Kidney epithelial cell (primary cell): ENCODE data around the gene DPYSL4. TPM values are rescaled to one million over a fixed set of nuclear protein-coding genes. Genes with fewer than 3 reads are reported as not detected.

Experiments used
- DNase-seq: peaks from one replicate; pipeline ENCODE4 v3.0.0-alpha.2; 2010; ENCODE audit warnings: low read depth
- H3K27me3 ChIP-seq: 2 replicates; pipeline ENCODE4 v1.6.0; 2011; ENCODE audit warnings: low read length; ENCODE audit not compliant: control insufficient read depth, insufficient read depth
- H3K36me3 ChIP-seq: 2 replicates; pipeline ENCODE4 v1.5.1; 2011; ENCODE audit warnings: low read length; ENCODE audit not compliant: control insufficient read depth, insufficient read depth
- H3K4me3 ChIP-seq: 2 replicates; pipeline ENCODE4 v1.5.1; 2011; ENCODE audit warnings: low read depth, mild to moderate bottlenecking, control low read depth, low read length
- total RNA-seq: library from RNA; depleted of rRNA; stranded (reverse); fragments of >200 nt; gene quantifications from 2 replicates; pipeline ENCODE4 v1.2.3, GENCODE V29; 2015
- TF ChIP-seq, protein P1 (sequence below): IDR thresholded peaks from 2 replicates; pipeline ENCODE4 v1.5.1; 2011; ENCODE audit warnings: mild to moderate bottlenecking, moderate library complexity, low read length, control low read depth, inconsistent platforms; ENCODE audit not compliant: insufficient read depth, poor library complexity, severe bottlenecking

DPYSL4 gene
- total RNA-seq, 1 donor from 2014 or later = 15.3 TPM

DNA sequence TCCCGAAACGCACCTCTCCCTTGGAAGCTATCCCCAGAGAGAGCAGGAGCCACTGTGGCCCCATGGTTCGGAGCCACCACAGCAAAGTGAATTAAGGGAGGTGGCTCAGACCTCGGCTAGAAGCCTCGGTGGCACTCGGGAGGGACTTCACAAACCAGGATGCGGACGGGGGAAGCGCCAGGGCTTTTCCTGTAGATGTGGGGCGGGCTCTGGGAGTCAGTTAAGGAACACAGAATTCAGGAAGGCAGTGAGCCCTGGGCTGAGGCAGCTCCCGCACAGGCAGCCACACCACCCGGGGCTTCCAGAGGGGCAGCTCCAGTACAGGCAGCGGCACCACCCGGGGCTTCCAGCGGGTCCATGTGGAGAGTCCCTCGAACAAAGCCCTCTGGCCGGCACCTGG is 42.7 kb upstream of the DPYSL4 start:
- H3K36me3 ChIP-seq = no peaks in the 10 kb centered on the region
- H3K4me3 ChIP-seq = no peak overlapping the region
- H3K27me3 ChIP-seq = peaks cover 2% of the 10 kb centered on the region
- DNase-seq = no peak
- TF ChIP-seq, protein P1, sequence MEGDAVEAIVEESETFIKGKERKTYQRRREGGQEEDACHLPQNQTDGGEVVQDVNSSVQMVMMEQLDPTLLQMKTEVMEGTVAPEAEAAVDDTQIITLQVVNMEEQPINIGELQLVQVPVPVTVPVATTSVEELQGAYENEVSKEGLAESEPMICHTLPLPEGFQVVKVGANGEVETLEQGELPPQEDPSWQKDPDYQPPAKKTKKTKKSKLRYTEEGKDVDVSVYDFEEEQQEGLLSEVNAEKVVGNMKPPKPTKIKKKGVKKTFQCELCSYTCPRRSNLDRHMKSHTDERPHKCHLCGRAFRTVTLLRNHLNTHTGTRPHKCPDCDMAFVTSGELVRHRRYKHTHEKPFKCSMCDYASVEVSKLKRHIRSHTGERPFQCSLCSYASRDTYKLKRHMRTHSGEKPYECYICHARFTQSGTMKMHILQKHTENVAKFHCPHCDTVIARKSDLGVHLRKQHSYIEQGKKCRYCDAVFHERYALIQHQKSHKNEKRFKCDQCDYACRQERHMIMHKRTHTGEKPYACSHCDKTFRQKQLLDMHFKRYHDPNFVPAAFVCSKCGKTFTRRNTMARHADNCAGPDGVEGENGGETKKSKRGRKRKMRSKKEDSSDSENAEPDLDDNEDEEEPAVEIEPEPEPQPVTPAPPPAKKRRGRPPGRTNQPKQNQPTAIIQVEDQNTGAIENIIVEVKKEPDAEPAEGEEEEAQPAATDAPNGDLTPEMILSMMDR = no peak

DNA sequence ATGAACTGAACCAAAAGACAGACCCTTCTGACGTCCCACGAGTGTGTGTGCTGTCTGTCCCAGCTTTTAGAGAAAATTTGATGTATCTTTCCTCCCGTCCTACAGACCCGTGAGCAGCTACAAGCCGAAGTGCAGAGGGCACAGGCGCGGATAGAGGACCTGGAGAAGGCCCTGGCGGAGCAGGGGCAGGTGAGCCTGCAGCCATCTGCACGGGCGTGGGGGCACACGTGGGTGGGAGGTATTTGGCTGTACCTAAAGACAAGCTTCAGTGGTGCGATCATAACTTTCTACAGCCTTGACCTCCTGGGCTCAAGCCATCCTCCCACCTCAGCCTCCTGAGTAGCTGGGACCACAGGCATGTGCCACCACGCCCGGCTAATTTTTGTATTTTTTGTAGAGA is 41.7 kb upstream of the DPYSL4 start:
- DNase-seq = no peak

DNA sequence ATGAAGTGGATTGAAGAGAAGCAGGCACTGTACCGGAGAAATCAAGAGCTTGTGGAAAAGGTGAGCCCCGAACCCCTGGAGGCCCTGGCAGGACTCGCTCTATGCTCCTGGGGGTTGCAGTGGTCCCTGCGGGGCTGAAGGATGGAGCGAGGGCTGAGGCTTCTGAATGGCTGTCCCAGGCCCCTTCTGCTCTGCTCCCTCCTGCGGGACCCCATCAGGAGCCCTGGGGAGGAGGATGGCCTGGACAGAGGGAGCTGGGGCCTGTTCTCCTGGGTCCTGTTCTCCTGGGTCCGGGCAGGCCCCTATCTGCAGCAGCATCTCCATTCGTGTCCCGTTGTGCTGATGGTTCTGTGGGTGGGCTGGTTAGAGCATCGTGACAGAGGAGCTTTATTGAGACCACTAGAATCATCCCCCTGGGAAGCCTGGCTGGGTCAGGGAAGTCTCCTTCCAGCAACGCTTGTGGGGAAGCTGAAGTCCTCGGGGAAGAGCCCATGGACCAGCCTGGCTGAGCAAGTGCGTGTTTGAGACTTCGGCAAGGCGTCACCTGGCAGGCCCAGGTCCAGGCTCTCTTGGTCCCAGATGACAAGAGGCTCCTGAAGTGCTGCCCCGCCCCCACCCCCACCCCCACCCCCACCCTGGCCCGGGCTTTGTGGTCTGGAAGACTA is 41.1 kb upstream of the DPYSL4 start:
- TF ChIP-seq, protein P1 = no peak
- no peak for DNase-seq
- no peak overlapping the region for H3K4me3 ChIP-seq

More for the DNA sequence above, 41.7 kb upstream of the DPYSL4 start:
- TF ChIP-seq, protein P1 = no peak
- Histone ChIP-seq H3K27me3 (peaks cover 2% of the 10 kb centered on the region), H3K4me3 (no peak overlapping the region), H3K36me3 (no peaks in the 10 kb centered on the region)

DNA sequence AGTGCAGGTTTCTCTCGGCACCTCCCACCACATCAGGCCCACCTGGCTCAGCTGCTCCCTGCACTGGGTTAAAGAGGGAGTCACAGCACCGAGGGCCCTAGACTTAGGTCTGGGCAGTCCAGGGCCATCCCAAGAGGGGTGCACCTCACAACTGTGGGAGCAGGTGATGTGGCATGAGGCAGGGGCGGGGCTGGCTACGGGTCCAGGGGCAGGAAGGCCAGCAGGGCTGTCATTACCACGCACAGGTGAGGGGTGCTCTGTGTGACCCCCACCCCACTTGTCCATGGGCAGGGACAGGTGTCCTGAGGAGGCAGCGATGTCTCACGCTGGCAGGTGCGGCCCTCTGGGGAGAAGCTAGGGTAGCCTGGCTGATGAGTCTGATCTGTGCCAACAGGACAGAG is 40.5 kb upstream of the DPYSL4 start:
- peaks cover 2% of the 10 kb centered on the region for H3K27me3 ChIP-seq
- H3K4me3 ChIP-seq = no peak overlapping the region
- TF ChIP-seq, protein P1 = no peak
- no peak for DNase-seq
- H3K36me3 ChIP-seq = no peaks in the 10 kb centered on the region

More for the DNA sequence above, 41.1 kb upstream of the DPYSL4 start:
- H3K27me3 ChIP-seq = peaks cover 2% of the 10 kb centered on the region
- no peaks in the 10 kb centered on the region for H3K36me3 ChIP-seq

DNA sequence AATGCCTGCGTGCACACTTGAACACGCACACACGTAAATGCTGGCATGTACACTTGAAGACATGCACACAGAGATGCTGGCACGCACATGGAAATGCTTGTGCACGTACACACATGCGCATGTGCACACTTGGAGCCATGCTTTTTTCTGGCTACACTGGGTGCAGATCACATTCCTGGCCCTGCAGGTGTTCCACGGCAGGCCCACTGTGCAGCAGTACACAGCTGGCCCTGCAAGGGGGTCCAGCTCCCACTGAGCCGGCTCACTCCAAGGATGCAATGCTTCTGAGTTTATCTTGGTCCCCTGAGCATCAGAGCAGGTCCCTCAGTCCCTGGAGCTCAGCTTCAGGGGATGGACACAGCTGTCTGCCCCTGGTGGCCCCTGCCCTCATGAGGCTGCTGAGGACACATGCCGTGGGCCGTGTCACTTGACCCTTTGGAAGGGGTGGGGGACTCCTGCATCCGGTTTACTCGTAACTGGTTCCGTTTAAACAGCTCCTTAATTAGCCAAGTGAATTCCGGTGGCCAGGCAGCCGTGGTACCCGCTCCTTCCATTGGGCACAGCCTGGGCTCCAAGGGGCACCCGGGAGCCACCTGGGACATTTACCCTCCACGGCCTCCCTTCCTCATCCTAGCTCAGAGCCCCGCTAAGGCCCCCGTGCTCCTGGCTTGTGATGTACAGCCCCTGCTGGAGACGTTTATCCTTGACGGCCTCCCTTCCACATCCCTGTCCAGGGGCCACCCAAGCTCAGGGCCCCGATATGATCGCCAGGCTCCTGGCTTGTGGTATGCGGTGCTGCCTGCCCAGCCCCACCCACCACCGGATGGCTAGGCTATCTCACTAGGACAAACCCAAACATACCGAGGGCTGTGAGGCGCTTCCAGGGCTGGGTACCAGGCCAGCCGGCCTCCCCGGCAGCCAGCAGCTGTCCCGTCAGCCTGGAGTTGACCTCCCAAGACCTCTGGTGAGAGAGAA is 39.5 kb upstream of the DPYSL4 start:
- H3K36me3 ChIP-seq = no peaks in the 10 kb centered on the region
- H3K4me3 ChIP-seq = no peak overlapping the region
- peaks cover 2% of the 10 kb centered on the region for H3K27me3 ChIP-seq
- TF ChIP-seq, protein P1 = no peak
- DNase-seq = no peak
